GM18868 (cell line): Measurements from ENCODE around the gene CARTPT.

Experiments
- ATAC-seq: cut with Tn5 transposase; IDR thresholded peaks from one replicate; pipeline ENCODE4 v1.9.1; 2021; ENCODE audit warnings: mild to moderate bottlenecking, moderate library complexity; ENCODE audit not compliant: unreplicated experiment

CARTPT gene

DNA sequence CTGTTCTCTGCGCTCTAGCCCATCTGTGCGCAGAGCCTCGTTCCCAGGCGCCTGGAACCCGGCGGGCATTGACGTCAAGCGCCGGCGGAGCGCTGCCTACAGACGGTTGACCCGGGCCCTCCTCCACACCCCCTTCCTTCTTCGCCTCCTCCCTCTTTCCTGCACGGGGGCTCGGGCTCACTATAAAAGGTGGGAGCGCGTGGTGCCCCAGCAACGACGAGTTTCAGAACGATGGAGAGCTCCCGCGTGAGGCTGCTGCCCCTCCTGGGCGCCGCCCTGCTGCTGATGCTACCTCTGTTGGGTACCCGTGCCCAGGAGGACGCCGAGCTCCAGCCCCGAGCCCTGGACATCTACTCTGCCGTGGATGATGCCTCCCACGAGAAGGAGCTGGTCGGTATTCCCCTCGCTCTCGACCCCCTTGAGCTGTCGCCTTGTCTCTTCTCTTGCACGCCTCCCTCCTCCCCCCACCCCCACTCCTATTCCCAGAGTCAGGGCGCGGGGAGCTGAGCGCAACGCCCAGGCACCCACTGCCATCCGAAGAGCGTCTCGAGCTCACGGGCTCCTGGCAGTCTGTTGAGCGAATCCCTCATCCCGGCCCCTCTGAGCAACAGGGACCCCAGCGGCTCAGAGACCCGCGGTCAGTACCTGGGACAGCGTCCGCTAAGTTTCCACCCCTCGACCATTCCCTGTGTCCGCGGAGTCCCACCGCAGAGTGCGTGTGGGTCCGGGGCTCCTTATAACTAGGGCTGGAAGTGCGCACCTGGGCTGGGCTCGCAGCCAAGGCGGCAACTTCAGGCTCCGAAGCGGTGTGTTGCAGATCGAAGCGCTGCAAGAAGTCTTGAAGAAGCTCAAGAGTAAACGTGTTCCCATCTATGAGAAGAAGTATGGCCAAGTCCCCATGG lies at the start of gene CARTPT:
CARTPT (plus strand) TSS at position 213 of the 902 bp plus-strand sequence; CDS start at position 232, 19 bp downstream.
- ATAC-seq: no peak

DNA sequence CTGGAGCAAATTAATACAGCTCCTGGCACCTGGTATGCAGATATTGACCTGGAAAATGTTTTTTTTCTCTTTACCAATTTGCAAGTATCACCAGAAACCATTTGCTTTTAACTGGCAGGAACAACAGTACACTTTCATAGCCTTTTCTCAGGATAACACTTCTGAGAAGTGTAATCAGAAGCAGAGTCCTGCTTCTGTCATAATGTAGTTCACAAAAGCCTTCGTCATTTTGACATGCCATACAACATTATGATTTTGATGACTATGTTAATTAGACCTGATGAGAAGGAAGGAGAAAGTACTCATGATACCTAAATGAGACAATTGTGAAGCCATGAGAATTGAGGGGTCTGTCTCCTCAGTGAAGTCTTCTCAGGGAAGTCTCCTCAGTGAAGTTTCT lies 41.1 kb upstream of the CARTPT start:
- ATAC-seq: no peak

DNA sequence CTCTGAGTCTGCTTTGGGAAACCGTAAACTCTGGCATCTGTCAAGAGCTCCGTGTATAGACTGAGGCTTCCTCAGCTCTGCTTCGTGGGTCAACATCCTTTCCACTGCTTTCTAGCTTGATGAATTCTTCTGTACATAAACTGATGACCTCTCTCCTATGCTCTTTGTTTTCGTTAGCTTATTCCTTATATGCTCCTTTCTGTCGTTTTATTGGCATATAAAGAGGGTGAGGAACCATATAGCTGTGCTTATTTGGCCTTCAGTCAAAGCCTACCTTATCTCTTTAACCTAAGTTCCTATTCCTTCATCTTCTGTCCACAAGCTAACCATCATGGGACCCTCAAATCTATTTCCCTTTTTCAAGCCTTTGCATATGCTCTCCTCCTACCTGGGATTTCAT lies 39.4 kb upstream of the CARTPT start:
- ATAC-seq: no peak

DNA sequence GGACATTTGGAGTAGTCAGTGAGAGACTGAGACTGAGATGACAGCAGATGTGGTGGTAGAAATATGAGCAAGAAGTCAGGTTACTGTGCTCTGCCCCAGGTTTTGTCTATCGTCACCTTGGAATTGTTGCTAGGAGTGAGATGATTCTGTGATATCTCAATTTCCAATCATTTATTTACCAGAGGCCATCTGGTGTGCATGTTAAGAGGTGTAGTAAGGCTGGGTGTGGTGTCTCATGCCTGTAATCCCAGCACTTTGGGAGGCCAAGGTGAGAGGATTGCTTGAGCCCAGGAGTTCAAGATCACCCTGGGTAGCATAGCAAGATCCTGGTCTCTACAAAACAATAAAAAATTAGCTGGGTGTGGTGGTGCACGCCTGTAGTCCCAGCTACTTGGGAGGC lies 38.6 kb upstream of the CARTPT start:
- no peak for ATAC-seq

DNA sequence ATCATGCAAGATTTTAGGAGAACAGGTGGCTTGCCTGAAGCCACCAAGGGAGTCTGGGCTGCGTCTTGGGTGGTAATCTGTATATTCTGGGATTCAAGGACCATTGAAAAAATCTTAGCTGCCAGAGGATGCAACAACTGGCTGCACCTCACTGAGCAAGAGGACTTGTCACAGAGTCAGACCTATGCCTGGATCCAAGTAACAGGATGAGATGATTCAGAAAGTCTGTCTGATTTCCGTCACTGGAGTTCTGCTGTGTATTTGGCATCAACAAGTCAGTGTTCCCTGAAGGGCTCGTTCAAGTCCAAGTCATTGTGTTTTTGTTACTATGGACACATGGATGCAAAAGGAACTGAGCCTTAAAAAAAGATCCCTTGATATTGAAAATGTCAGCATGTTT lies 37.8 kb upstream of the CARTPT start:
- no peak for ATAC-seq

DNA sequence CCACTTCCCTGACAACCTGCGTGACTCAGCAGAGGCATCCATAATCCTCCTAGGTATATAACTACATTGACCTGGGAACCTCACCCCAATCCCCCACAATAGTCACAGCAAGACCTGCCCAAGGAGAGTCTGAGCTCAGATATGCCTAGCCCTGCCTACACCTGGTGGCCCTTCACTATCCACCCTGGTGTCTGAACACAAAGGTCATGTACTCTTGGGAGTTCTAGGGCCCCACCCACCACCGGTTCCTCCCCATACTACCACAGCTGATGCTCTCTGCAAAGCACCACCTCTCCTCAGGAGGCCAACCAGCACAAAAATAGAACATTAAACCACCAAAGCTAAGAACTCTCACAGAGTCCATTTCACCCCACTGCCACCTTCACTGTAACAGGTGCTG lies 34.8 kb upstream of the CARTPT start:
- ATAC-seq: no peak

DNA sequence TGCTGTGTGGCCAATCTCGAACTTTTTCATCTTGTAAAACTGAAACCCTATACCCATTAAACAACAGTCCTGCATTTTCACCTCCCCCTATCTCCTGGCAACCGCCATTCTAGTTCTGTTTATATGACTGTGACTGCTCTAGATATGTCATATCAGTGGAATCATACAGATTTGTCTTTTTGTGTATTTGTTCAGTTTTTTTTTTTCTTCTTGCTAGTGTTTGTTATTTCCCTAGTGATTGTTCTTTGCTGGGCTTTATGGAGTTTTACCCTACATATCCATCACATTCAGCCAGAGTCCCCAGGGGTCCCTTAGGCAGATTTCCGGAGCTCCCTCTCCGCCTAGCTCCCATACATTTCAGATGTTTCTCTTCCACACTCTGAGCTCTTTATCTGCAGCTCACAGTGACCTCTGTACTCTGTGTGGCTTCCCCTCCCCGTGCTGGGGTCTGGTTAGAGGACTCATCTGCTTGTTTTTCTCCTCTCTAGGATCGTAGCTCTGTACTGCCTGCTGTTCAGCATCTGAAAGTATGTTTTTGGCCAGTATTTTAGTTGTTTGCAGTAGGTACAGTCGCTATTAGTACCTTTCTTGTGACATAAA lies 25.1 kb upstream of the CARTPT start:
- no peak for ATAC-seq

DNA sequence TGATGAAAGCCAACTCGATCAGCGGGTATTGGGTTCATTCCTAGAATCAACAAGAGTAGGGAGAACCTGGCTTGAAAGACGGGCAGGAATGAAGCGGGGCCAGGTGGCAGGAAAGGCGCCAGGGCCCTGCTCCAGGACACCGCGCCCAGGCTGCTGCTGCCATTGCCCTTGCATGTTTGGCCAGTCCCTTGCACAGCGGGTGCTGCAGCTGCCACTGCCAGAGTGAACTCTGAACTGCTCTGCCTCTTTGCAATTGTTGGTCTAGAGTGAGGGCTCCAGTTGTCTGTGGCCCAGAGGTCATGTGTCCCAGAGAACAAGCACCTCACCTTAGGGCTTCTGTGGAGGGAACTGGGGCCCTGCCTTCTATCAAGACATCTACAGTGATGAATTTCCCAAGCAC lies 24.0 kb upstream of the CARTPT start:
- no peak for ATAC-seq

DNA sequence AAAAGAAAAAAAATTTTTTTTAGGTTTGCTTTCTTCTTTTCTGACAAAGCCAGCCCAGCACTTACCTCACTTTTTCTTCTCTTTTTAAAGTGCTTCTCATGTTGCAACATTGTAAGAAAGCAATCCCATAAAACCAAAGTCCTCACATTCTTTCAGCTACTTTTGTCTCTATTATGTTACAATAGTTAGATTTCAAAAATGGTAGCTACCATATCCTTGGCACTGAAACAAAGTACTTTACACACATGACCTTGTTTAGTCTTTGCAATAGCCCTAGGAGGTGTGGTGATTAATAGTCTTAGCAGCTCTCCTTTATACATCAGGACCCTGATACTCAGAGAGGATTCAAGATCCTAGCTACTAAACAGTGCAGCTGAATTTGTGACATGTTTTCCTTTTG lies 23.5 kb upstream of the CARTPT start:
- no peak for ATAC-seq

DNA sequence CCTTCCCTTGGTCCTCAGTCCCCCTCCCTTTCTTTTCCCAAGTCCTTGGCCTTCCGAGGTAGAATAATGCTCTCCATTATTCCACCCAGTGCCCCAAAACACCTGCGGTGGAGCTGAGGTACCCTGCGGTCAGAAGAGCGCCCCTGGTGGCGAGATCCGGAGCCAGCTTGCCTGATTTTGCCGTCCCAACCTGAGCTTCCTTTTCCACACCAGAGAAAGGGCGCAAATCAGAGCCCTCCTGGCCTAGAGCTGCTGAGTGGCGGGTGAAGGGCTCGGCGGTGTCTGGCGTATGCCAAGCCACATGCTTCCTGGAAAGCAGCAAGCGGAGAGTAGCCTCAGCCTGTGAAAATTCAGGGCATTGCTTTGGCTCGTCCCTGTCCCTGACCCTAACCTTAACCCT lies 21.1 kb upstream of the CARTPT start:
- no peak for ATAC-seq

DNA sequence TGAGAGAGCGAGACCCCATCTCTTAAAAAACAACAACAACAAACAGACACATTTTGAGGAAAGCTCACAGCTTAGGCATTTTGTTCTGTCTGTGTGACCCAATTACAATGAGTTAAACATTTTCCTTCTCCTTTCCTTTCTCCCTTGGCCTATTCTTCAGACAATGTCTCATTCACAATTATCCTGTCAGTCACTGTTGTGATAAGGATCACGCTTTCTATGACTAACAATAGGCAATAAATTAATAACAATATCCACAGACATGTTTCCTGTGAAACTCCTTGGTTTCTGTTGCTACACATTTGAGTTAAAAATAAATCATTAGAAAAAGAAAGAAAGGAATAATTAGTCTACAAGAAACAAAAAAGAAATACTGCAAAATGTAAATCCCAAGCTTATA lies 19.8 kb upstream of the CARTPT start:
- ATAC-seq: no peak

DNA sequence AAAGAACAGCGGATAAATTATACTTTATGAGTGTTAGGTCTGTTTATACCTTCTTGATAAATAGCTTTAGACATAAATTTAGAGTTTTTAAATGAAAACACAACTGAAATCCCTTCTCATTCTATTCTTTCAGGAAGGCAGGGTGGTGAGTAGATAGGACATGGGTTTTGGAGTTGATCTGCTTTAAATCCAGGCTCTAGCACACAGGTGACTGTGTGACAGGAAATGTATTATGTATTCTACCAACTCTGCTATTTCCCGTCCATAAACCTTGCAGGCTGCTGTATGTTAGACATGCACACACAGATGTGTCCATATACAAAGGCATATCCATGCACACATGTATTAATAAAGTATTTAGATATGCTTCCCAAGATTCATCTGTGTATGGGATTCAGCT lies 19.3 kb upstream of the CARTPT start:
- ATAC-seq: no peak

DNA sequence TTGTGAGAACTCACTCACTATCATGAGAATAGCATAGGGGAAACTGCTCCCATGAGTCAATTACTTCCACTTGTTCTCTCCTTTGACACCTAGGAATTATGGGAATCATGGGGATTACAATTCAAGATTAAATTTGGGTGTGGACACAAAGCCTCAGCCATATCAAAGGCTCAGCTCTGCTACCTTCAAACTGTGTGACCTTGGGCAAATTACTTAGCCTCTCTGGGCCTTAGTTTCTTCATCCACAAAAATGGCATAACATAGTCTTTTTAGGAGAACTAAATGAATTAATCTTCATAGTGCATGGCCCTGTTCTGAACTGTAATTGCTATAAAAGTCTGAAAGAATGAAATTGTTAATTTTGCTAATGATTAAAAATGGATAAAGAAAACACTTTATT lies 18.3 kb upstream of the CARTPT start:
- ATAC-seq: no peak

DNA sequence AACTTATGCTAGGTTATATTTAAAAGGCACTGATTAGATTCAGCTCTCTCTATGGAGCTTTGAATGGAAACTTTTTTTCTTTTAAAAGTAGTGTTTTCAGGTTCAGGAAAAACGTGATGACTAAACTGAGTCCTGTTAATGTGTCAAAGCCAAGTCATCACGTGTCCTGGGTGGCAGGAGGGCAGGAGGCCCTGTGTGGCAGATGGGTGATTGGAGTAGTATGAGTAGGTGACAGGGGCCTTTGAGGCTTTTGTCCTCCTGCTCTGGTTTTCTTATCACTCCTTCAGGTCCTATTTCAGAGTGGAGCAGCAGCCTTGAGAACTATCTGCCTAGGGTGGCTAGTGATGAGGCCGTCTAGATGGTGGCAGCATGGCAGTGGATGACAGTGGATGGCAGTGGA lies 17.7 kb upstream of the CARTPT start:
- ATAC-seq: no peak

DNA sequence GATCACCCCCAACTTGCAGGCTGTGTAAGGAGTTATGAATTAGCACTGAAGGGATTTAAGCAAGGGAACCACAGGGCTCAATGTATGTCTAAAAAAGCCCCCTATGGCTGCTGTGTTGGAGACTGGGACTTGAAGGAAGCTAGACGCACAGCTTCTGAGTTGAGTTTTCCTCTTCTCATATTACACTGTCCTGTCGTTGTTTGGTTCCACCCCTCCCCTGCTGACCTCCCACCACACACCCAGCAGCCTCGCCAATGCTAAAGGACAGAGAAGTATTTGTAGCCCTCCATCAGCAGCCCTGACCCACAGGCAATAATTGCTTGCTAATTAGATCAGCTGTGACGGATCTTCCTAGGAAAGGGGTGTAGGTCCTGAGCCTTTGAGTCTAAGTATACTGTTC lies 15.1 kb upstream of the CARTPT start:
- ATAC-seq: no peak

DNA sequence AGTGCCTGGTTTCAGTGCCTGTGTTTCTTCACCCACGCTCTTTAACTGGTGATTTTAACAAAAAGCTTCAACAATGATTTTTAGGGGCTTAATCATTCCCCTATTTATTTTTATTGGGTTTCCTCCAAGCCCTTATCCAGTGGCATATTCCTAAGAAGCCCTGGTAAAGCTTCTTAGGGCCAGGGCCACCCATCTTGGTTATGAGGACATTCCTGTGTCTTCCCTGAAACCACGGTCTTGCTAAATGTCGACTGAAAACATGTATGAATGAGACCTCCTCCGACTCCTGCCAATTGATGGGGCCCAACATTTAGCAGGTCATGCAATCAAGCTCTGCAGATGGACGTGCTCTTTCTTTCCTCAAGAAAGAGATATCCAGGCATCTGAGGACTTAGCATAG lies 13.7 kb upstream of the CARTPT start:
- no peak for ATAC-seq

DNA sequence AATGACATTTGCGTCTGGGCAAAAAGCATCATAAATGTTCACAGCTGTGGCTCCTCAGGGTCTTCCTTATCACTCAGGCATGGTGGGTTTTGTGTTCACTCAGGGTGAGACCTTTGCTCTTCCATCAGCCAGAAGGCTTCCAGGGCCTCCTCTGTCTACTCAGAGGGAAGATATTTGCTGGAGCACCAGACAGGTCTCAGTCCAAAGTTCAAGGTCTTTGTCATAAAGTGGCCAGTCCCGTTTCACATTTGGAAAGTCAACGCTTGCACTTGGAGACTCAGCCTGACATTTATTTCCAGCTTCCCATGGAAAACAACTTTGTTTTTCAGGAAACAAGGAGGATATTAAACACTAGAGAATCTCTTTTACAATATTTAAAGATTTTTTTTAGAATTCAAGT lies 12.2 kb upstream of the CARTPT start:
- ATAC-seq: no peak

DNA sequence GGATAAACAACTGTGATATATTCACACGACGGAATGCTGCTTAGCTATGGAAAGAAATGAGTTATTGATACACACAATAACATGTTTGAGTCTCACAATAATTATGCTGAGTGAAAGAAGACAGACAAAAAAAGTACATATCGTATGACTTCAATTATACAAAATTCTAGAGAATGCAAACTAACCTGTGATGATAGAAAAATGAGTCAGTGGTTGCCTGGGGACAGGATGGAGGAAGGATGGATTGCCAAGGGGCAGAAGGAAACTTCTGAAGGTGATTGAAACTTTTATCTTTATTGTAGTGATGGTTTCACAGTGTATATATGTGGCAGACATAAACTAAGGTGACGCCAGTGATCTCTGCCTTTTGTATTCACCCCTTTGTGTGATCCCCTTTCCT lies 7.5 kb upstream of the CARTPT start:
- no peak for ATAC-seq

DNA sequence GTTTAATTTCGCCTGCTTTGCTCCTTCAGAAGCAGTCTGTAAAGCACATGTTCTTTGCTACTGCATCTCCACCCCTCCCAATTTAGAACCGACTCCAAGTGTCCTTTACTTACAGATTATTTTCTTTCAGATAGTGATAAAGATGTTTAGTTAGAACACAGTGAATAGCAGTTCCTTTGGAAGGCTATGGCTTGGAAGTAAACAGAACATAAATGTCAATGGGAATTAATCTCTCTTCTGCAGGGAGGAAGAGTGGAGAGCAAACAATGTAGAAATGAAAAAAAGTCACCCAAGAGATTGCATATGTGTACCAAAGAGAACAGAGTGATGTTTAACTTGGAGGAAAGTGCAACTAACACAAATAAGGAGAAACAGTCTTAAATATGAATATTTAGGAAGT lies 4.2 kb upstream of the CARTPT start:
- no peak for ATAC-seq

DNA sequence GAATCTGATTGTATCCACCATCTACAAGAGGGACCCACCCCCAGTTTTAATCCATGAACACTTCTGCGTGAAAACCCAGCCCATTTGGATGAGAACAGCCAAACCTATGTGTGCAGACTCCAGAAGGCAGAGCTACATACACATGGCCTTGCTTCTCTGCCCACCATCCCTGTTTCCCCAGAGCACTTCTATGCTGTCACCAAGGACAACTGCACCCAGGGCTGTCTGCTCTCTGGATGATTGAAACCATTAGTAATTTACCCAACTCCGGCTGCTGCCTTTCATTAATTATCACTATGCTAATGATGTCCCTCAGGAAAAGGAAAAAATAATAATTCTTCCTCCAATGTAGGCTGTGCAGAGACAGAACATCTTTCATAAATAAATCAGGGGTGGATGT lies 8.9 kb downstream of the CARTPT start:
- no peak for ATAC-seq

DNA sequence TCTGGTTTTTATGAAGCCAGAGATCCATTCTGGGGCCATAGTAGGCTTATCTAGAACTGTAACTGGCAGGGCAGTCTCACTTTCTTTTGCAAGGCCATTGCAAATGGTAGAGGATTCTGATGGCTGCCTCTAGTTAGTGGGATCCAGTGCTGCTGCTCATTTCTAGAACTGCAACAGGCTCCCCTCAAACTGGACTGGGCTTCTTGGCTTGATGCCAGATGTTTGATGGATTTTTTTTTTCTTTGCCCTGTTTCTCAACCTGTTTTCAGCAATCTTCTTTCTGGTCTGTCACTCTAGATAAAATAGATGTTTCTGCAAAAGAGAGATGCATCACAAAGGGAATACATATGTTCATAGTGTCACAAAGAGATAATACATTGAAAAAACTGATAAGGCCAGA lies 11.9 kb downstream of the CARTPT start:
- ATAC-seq: no peak

DNA sequence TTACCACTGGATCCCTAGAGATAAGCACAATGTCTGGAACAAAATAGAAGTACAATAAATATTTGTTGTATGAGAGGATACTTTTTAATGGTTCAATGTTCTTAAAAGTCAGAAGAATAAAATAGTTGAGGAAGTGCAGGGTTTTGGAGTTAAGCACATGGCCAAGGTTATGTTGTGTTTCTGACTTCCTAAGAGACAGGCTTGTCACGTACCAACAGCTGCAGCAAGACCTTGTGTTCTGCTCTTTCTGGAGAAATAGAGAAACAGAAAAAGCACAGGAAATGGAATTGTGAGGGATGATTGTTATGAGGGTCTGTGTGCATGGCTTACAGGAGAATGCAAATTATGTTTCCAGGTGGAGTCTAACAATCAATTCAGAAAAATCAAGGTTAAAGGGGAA lies 12.9 kb downstream of the CARTPT start:
- no peak for ATAC-seq

DNA sequence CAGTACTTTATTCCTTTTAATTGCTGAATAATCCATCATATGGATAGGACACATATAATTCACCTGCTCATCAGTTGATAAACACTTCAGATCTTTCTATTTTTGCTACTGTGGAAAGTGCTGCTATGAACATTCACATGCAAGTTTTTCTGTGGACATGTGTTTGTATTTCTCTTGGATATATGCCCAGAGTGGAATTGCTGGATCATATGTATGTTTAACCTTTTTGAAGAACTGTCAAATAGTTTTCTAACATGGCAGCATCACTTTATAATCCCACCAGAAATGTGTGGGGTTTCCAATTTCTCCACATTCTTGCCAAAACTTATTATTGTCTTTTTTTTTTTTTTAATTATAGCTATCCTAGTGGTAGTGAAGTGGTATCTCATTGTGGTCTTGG lies 15.1 kb downstream of the CARTPT start:
- no peak for ATAC-seq
